BLaER1 treated with 17β-estradiol and CSF1 and Interleukin-3, amounts not matched to agents 10 nM and 100 nM (cell line): ENCODE data around the gene MBNL3.

Source experiments
- H3K27ac ChIP-seq, 11 experiments: shearing (Covaris generic); formaldehyde crosslinking; 2 replicates each; pipeline ENCODE4 v1.8.1; 2022
- H3K27me3 ChIP-seq, 11 experiments: shearing (Covaris generic); formaldehyde crosslinking; 2 replicates each; pipeline ENCODE4 v1.8.1; 2022
- H3K36me3 ChIP-seq, 11 experiments: shearing (Covaris generic); formaldehyde crosslinking; 2 replicates each; pipeline ENCODE4 v1.8.1; 2022
- H3K4me1 ChIP-seq, 10 experiments: shearing (Covaris generic); formaldehyde crosslinking; 2 replicates each; pipeline ENCODE4 v1.8.1; 2022
- H3K4me2 ChIP-seq, 11 experiments: shearing (Covaris generic); formaldehyde crosslinking; 2 replicates each; pipeline ENCODE4 v1.8.1; 2022
- H3K4me3 ChIP-seq, 10 experiments: shearing (Covaris generic); formaldehyde crosslinking; 2 replicates each; pipeline ENCODE4 v1.8.1; 2022
- H3K9ac ChIP-seq, 11 experiments: shearing (Covaris generic); formaldehyde crosslinking; 2 replicates each; pipeline ENCODE4 v1.8.1; 2022
- H3K9me3 ChIP-seq, 11 experiments: shearing (Covaris generic); formaldehyde crosslinking; replicated peaks in 1 of 11; 2 replicates each; pipeline ENCODE4 v1.8.1; 2022
- H4K20me1 ChIP-seq, 11 experiments: shearing (Covaris generic); formaldehyde crosslinking; 2 replicates each; pipeline ENCODE4 v1.8.1; 2022
- Cebpa-rat ChIP-seq, 11 experiments: shearing (Covaris generic); IDR thresholded peaks; 2 replicates each; pipeline ENCODE4 v1.8.1; 2022

MBNL3 gene

GRCh38 chrX:132406106-132406505 is 82.7 kb downstream of the MBNL3 start:
- Histone ChIP-seq H3K4me3 (no peak overlapping the region), H3K27me3 (peaks cover 95 to 100% (median 98%) of the 10 kb centered on the region in 11 experiments), H3K4me1 (0 out of 20 replicates have a peak, but pooled peaks cover 0 to 6% (median 0%) of the 10 kb centered on the region in 10 experiments), H3K27ac (no peak overlapping the region), H4K20me1 (peaks cover 0 to 60% (median 16%) of the 10 kb centered on the region in 11 experiments; a peak in 13 of 22 replicates), H3K36me3 (peaks cover 0 to 60% (median 25%) of the 10 kb centered on the region in 11 experiments; a peak in 15 of 22 replicates), H3K9ac (no peak overlapping the region), H3K4me2 (no peak overlapping the region), H3K9me3 (no peaks in the 10 kb centered on the region)
- no peak for TF ChIP-seq Cebpa-rat (IDR thresholded peaks at IDR 0.05)

DNA sequence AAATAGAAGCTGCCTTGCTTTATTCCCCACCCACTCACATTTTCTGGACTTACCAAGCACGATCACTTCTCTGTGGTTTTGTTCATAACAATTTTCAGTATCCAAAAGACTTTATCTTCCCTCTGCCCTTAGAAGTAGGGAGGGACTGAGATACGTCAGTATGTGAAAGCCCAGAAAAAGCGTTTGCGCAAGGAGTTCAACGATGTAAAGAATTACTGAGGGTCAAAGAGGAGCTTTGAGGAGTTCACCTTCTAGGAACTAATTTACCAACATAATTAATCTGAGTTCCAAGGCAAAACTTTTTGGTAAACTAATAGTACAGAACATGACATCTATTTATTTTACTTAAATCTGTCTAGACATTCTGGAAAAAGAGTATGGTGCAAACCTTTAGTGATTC is 84.6 kb downstream of the MBNL3 start:
- no peak overlapping the region for H3K4me3 ChIP-seq
- H3K36me3 ChIP-seq, result peaks cover 0 to 70% (median 25%) of the 10 kb centered on the region in 11 experiments; a peak in 15 of 22 replicates
- no peak overlapping the region for H3K9ac ChIP-seq
- H3K27ac ChIP-seq, result no peak overlapping the region
- H3K9me3 ChIP-seq, result no peaks in the 10 kb centered on the region
- no peak for TF ChIP-seq Cebpa-rat (IDR thresholded peaks at IDR 0.05)
- H3K4me2 ChIP-seq, result no peak overlapping the region
- H3K4me1 ChIP-seq, result 0 out of 20 replicates have a peak, but pooled peaks cover 0 to 6% (median 0%) of the 10 kb centered on the region in 10 experiments
- H3K27me3 ChIP-seq, result peaks cover 92 to 100% (median 98%) of the 10 kb centered on the region in 11 experiments
- peaks cover 0 to 42% (median 5%) of the 10 kb centered on the region in 11 experiments; a peak in 13 of 22 replicates for H4K20me1 ChIP-seq

DNA sequence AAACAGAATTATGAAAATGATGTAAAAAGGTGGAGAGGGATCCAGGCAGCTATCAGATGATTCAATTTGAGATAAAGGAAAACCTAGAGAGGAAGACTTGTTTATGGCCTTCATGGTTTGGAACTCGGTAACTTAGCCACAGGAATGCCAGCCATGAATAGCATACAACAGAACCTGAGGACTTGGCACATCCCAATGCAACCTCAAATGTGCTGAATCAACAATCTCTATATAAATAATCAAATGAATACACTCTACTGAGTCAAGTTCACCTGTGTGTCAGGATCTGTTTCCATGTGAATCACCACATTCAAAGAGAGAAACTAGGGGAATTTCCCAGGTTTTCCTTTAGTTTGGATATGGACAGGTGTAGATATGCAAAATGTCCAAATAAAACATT is 86.9 kb downstream of the MBNL3 start:
- Histone ChIP-seq H3K27ac (no peak overlapping the region), H3K9ac (no peak overlapping the region), H3K9me3 (no peaks in the 10 kb centered on the region), H4K20me1 (peaks cover 0 to 23% (median 0%) of the 10 kb centered on the region in 11 experiments; a peak in 7 of 22 replicates), H3K27me3 (peaks cover 86 to 100% (median 96%) of the 10 kb centered on the region in 11 experiments), H3K4me1 (peaks cover 0 to 5% (median 0%) of the 10 kb centered on the region in 10 experiments; a peak in 1 of 20 replicates), H3K4me2 (no peak overlapping the region), H3K36me3 (peaks cover 0 to 67% (median 25%) of the 10 kb centered on the region in 11 experiments; a peak in 15 of 22 replicates), H3K4me3 (no peak overlapping the region)
- no peak for TF ChIP-seq Cebpa-rat (IDR thresholded peaks at IDR 0.05)

DNA sequence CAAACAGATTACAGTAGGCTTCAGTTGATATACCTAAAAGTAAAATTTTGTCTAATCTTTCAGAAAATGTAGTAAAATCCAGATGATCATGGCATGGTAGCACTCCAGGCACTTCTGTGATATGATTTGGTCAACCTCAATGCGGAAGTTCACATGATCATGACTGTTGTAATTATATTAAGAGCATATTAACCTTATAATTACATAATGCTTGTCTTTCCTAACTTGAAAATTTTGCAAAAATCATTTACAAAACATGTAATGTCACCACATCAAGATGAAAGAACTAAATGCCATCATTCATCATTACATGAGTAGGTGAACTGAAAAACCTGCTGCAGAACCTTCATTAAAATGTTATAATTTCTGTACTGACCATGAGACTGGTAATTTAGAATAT is 88.1 kb downstream of the MBNL3 start:
- no peak for TF ChIP-seq Cebpa-rat (IDR thresholded peaks at IDR 0.05)
- Histone ChIP-seq H3K9ac (no peak overlapping the region), H3K4me3 (no peak overlapping the region), H3K9me3 (no peaks in the 10 kb centered on the region), H3K4me1 (peaks cover 0 to 5% (median 0%) of the 10 kb centered on the region in 10 experiments; a peak in 1 of 20 replicates), H4K20me1 (peaks cover 0 to 25% (median 0%) of the 10 kb centered on the region in 11 experiments; a peak in 6 of 22 replicates), H3K4me2 (no peak overlapping the region), H3K27ac (no peak overlapping the region), H3K27me3 (peaks cover 77 to 91% (median 87%) of the 10 kb centered on the region in 11 experiments), H3K36me3 (peaks cover 0 to 56% (median 14%) of the 10 kb centered on the region in 11 experiments; a peak in 13 of 22 replicates)

GRCh38 chrX:132395645-132396044 is 93.2 kb downstream of the MBNL3 start:
- Histone ChIP-seq H3K9me3 (no peaks in the 10 kb centered on the region), H3K36me3 (peaks cover 0 to 54% (median 22%) of the 10 kb centered on the region in 11 experiments; a peak in 16 of 22 replicates), H3K27me3 (peaks cover 79 to 91% (median 88%) of the 10 kb centered on the region in 11 experiments), H3K4me3 (no peak overlapping the region), H4K20me1 (peaks cover 0 to 43% (median 8%) of the 10 kb centered on the region in 11 experiments; a peak in 8 of 22 replicates), H3K9ac (no peak overlapping the region), H3K27ac (no peak overlapping the region), H3K4me2 (0 out of 22 replicates have a peak overlapping the region, but pooled peaks of 1 of the 11 experiments have one; percentile 10), H3K4me1 (peaks cover 0 to 19% (median 0%) of the 10 kb centered on the region in 10 experiments; a peak in 5 of 20 replicates)
- no peak for TF ChIP-seq Cebpa-rat (IDR thresholded peaks at IDR 0.05)

DNA sequence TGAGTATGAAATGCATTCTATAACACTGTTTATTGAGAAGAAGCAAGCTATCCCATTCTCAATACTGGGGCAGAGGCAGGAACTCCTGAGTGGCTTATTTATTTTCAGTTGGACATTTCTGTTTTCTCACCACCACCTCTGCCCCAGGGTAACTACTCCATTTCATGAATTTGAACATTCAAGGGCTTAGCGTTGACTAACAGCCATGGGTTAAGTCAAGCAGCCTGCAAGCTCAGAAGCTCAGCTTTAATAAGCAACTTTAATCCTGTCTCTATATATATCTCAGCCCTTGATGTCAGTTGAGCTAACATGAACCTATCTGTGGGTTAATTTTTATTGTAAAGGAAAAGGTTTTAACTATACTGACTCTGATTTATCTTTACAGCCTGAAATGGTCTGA is 93.8 kb downstream of the MBNL3 start:
- Histone ChIP-seq H3K4me1 (peaks cover 0 to 19% (median 0%) of the 10 kb centered on the region in 10 experiments; a peak in 5 of 20 replicates), H3K4me2 (peak overlapping the region in 1 of 11 experiments; percentile 10; a peak in 1 of 22 replicates), H3K27ac (no peak overlapping the region), H3K4me3 (no peak overlapping the region), H3K9ac (no peak overlapping the region), H3K27me3 (peaks cover 75 to 91% (median 88%) of the 10 kb centered on the region in 11 experiments), H3K36me3 (peaks cover 0 to 54% (median 24%) of the 10 kb centered on the region in 11 experiments; a peak in 16 of 22 replicates), H3K9me3 (no peaks in the 10 kb centered on the region), H4K20me1 (peaks cover 0 to 44% (median 8%) of the 10 kb centered on the region in 11 experiments; a peak in 8 of 22 replicates)
- no peak for TF ChIP-seq Cebpa-rat (IDR thresholded peaks at IDR 0.05)

DNA sequence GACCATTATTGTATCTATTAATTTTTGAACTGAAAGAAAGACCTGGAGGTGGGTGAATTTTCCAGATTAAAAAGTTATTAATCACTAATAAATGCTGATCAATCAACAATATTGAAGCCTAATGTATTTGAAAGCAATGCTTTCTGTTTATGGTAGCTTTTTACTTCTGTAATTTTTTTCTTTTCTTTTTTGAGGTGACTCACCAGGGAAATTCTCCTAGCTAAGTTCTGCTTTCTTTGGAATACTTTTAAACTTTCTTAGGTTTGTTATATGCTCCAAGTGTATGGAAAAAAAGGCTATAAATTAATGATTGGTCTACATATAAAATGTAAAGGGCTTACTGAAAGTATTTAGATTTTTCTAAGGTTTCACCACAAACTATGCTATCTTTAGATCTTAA is 94.2 kb downstream of the MBNL3 start:
- Histone ChIP-seq H3K4me3 (no peak overlapping the region), H4K20me1 (peaks cover 0 to 48% (median 9%) of the 10 kb centered on the region in 11 experiments; a peak in 11 of 22 replicates), H3K9me3 (no peaks in the 10 kb centered on the region), H3K27ac (no peak overlapping the region), H3K4me1 (peaks cover 0 to 19% (median 0%) of the 10 kb centered on the region in 10 experiments; a peak in 5 of 20 replicates), H3K27me3 (peaks cover 74 to 91% (median 89%) of the 10 kb centered on the region in 11 experiments), H3K9ac (no peak overlapping the region), H3K4me2 (peak overlapping the region in 1 of 11 experiments; percentile 10; a peak in 1 of 22 replicates), H3K36me3 (peaks cover 0 to 55% (median 28%) of the 10 kb centered on the region in 11 experiments; a peak in 17 of 22 replicates)
- TF ChIP-seq Cebpa-rat (IDR thresholded peaks at IDR 0.05), result no peak

- no peak overlapping the region for H3K9ac ChIP-seq
- no peaks in the 10 kb centered on the region for H3K9me3 ChIP-seq
- no peak overlapping the region for H3K27ac ChIP-seq
- H3K36me3 ChIP-seq, result peaks cover 0 to 57% (median 29%) of the 10 kb centered on the region in 11 experiments; a peak in 17 of 22 replicates
- peaks cover 0 to 48% (median 11%) of the 10 kb centered on the region in 11 experiments; a peak in 11 of 22 replicates for H4K20me1 ChIP-seq
- H3K4me1 ChIP-seq, result peaks cover 0 to 19% (median 0%) of the 10 kb centered on the region in 10 experiments; a peak in 5 of 20 replicates
- no peak overlapping the region for H3K4me2 ChIP-seq
- H3K4me3 ChIP-seq, result no peak overlapping the region
- no peak for TF ChIP-seq Cebpa-rat (IDR thresholded peaks at IDR 0.05)
- peaks cover 76 to 91% (median 90%) of the 10 kb centered on the region in 11 experiments for H3K27me3 ChIP-seq
These were observed 94.8 kb downstream of the MBNL3 start for GRCh38 chrX:132393992-132394391.

DNA sequence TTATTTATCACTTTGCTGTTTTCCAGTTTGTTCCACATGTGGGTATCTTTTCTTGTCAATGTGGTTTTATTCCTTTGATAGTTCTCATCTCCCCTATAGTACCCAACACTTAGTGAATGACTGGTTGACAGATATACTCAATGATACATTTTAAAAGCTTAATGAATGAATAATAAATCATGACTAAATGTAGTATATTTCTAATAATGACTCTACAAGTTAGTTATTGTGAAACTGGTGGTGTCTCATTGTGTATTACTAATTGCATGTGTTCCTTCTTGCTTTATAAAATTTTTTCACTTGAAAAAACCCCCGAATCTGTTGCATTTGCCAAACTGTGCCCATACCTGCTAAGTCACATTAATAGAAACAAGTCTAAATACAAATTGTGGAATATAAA is 95.4 kb downstream of the MBNL3 start:
- no peak overlapping the region for H3K27ac ChIP-seq
- peaks cover 0 to 19% (median 0%) of the 10 kb centered on the region in 10 experiments; a peak in 5 of 20 replicates for H3K4me1 ChIP-seq
- peaks cover 76 to 91% (median 90%) of the 10 kb centered on the region in 11 experiments for H3K27me3 ChIP-seq
- H3K36me3 ChIP-seq, result peaks cover 0 to 60% (median 29%) of the 10 kb centered on the region in 11 experiments; a peak in 18 of 22 replicates
- H4K20me1 ChIP-seq, result peaks cover 0 to 45% (median 11%) of the 10 kb centered on the region in 11 experiments; a peak in 11 of 22 replicates
- no peak overlapping the region for H3K4me2 ChIP-seq
- TF ChIP-seq Cebpa-rat (IDR thresholded peaks at IDR 0.05), result no peak
- no peak overlapping the region for H3K9ac ChIP-seq
- H3K4me3 ChIP-seq, result no peak overlapping the region
- no peaks in the 10 kb centered on the region for H3K9me3 ChIP-seq
